AG04449 (cell line): ENCODE results near the gene NR1H2.
A peak's percentile ranks its signal among the peaks of the same experiment; 100 is the strongest.
"Not testable (repeated sequence)": the region's sequence is repeated elsewhere in the genome, so short reads cannot be mapped to it uniquely, and the experiment has no call there.

ENCODE experiments used
- CTCF ChIA-PET: fragments of 350-600 bp; formaldehyde crosslinking; extraction: SDS; loops from one replicate; lab custom pipeline; 2021; ENCODE audit warnings: antibody characterized with exemption; lab: Yijun Ruan, JAX
- POLR2A ChIA-PET: fragments of 400-600, 350-600 bp; formaldehyde crosslinking; extraction: SDS; loops from one replicate; lab custom pipeline; 2020; ENCODE audit warnings: antibody characterized with exemption, inconsistent platforms; lab: Yijun Ruan, JAX
- DNase-seq: peaks from one replicate; pipeline ENCODE4 v3.0.0-alpha.2; 2010; ENCODE audit warnings: low read depth, low spot score
- H3K4me3 ChIP-seq: 2 replicates; pipeline ENCODE4 v1.5.1; 2011; ENCODE audit warnings: low read depth, mild to moderate bottlenecking, control low read depth, low read length
- CTCF ChIP-seq: IDR thresholded peaks from one replicate; pipeline ENCODE4 v1.5.1; 2011; ENCODE audit warnings: mild to moderate bottlenecking, moderate library complexity, low read length, control low read depth, inconsistent platforms; ENCODE audit not compliant: insufficient read depth; ENCODE audit errors: missing control alignments

The NR1H2 gene

GRCh38 chr19:50329146-50329925 is 46.9 kb upstream of the NR1H2 start, which contains the start of gene KCNC3:
Gene KCNC3 (minus strand): TSS chr19:50329377. CDS start chr19:50329082, 295 bp downstream.
- CTCF ChIA-PET: interaction anchor here (0.6 to 1.6 kb wide), 2 partner anchors 13 to 77 kb away, joined by 3 read pairs; no protein-coding TSS in a partner anchor
- peak; percentile 77 for DNase-seq
- POLR2A ChIA-PET: interaction anchor here (0.8 kb wide), 1 partner anchor 395 kb away, joined by 5 read pairs; no protein-coding TSS in a partner anchor
- no peak for TF ChIP-seq CTCF
- H3K4me3 ChIP-seq: peak within 1 kb of the TSS; percentile 37

- DNase-seq, POLR2A ChIA-PET: not testable (repeated sequence)
- peak overlapping the region; percentile 37; the same call in 1 of the 2 replicates for H3K4me3 ChIP-seq
- CTCF ChIA-PET: interaction anchor here (1.1 kb wide), 1 partner anchor 454 kb away, joined by 3 read pairs; no protein-coding TSS in a partner anchor
Observed at GRCh38 chr19:50329926-50330294, 46.3 kb upstream of the NR1H2 start.

- no peak for DNase-seq
- no peak overlapping the region for H3K4me3 ChIP-seq
- POLR2A ChIA-PET: no interaction called here
- TF ChIP-seq CTCF: no peak
- CTCF ChIA-PET: interaction anchor here (1.1 kb wide), 1 partner anchor 453 kb away, joined by 3 read pairs; no protein-coding TSS in a partner anchor
Observed at GRCh38 chr19:50330365-50331078, 45.7 kb upstream of the NR1H2 start.

GRCh38 chr19:50331221-50331993 is 44.9 kb upstream of the NR1H2 start:
- POLR2A ChIA-PET: no interaction called here
- H3K4me3 ChIP-seq: no peak overlapping the region
- CTCF ChIA-PET: interaction anchor here (1.1 kb wide), 1 partner anchor 452 kb away, joined by 3 read pairs; no protein-coding TSS in a partner anchor
- no peak for TF ChIP-seq CTCF
- DNase-seq: no peak

GRCh38 chr19:50331994-50332243 is 44.3 kb upstream of the NR1H2 start:
- ChIA-PET CTCF (no interaction called here), POLR2A (no interaction called here)
- no peak overlapping the region for H3K4me3 ChIP-seq
- TF ChIP-seq CTCF: no peak
- no peak for DNase-seq

- H3K4me3 ChIP-seq: no peak overlapping the region
- TF ChIP-seq CTCF: no peak
- POLR2A ChIA-PET: no interaction called here
- CTCF ChIA-PET: interaction anchor here (0.9 to 1.3 kb wide), 3 partner anchors 19 to 373 kb away, joined by 3 to 4 read pairs (median 3); no protein-coding TSS in a partner anchor
- no peak for DNase-seq
Observed at GRCh38 chr19:50332244-50333038, 43.8 kb upstream of the NR1H2 start.
